Measurements from ENCODE around the gene FCHO2.

The FCHO2 gene

GRCh38 chr5:73094415-73094814 is 138.6 kb downstream of the FCHO2 start:
- Histone ChIP-seq H3K9me3 (ENCODE audit: low read length) (peaks cover 7% of the 10 kb centered on the region), H3K36me3 (ENCODE audit: insufficient read depth, low read length) (no peaks in the 10 kb centered on the region), H3K27me3 (ENCODE audit: control insufficient read depth in 1 of 2, insufficient read depth in 2 of 2, low read length in 2 of 2) (no peaks in the 10 kb centered on the region), H3K9ac (ENCODE audit: low read length) (no peak overlapping the region), H3K4me3 (ENCODE audit: low read depth in 1 of 2, low read length in 2 of 2) (no peak overlapping the region), H3K27ac (ENCODE audit: low read depth, low read length) (no peak overlapping the region), H3K4me1 (ENCODE audit: insufficient read depth, low read length) (no peaks in the 10 kb centered on the region)

- Histone ChIP-seq H3K9me3 (ENCODE audit: low read length) (peaks cover 7% of the 10 kb centered on the region), H3K4me1 (ENCODE audit: insufficient read depth, low read length) (no peaks in the 10 kb centered on the region), H3K27me3 (ENCODE audit: control insufficient read depth in 1 of 2, insufficient read depth in 2 of 2, low read length in 2 of 2) (no peaks in the 10 kb centered on the region), H3K4me3 (ENCODE audit: low read depth in 1 of 2, low read length in 2 of 2) (no peak overlapping the region), H3K9ac (ENCODE audit: low read length) (no peak overlapping the region), H3K27ac (ENCODE audit: low read depth, low read length) (no peak overlapping the region), H3K36me3 (ENCODE audit: insufficient read depth, low read length) (no peaks in the 10 kb centered on the region)
These were observed 139.9 kb downstream of the FCHO2 start for GRCh38 chr5:73095564-73096238.

GRCh38 chr5:73096239-73096575 is 140.4 kb downstream of the FCHO2 start:
- H3K4me3 ChIP-seq (ENCODE audit: low read depth in 1 of 2, low read length in 2 of 2): no peak overlapping the region
- H3K36me3 ChIP-seq (ENCODE audit: insufficient read depth, low read length): no peaks in the 10 kb centered on the region
- no peak overlapping the region for H3K27ac ChIP-seq (ENCODE audit: low read depth, low read length)
- peaks cover 7% of the 10 kb centered on the region for H3K9me3 ChIP-seq (ENCODE audit: low read length)
- H3K4me1 ChIP-seq (ENCODE audit: insufficient read depth, low read length): no peaks in the 10 kb centered on the region
- no peak overlapping the region for H3K9ac ChIP-seq (ENCODE audit: low read length)
- no peaks in the 10 kb centered on the region for H3K27me3 ChIP-seq (ENCODE audit: control insufficient read depth in 1 of 2, insufficient read depth in 2 of 2, low read length in 2 of 2)

- Histone ChIP-seq H3K9me3 (ENCODE audit: low read length) (peaks cover 7% of the 10 kb centered on the region), H3K27ac (ENCODE audit: low read depth, low read length) (no peak overlapping the region), H3K27me3 (ENCODE audit: control insufficient read depth in 1 of 2, insufficient read depth in 2 of 2, low read length in 2 of 2) (no peaks in the 10 kb centered on the region), H3K36me3 (ENCODE audit: insufficient read depth, low read length) (no peaks in the 10 kb centered on the region), H3K9ac (ENCODE audit: low read length) (no peak overlapping the region), H3K4me3 (ENCODE audit: low read depth in 1 of 2, low read length in 2 of 2) (no peak overlapping the region), H3K4me1 (ENCODE audit: insufficient read depth, low read length) (no peaks in the 10 kb centered on the region)
These were observed 141.9 kb downstream of the FCHO2 start for GRCh38 chr5:73097740-73098139.

GRCh38 chr5:73100109-73100508 is 144.3 kb downstream of the FCHO2 start:
- no peaks in the 10 kb centered on the region for H3K27me3 ChIP-seq (ENCODE audit: control insufficient read depth in 1 of 2, insufficient read depth in 2 of 2, low read length in 2 of 2)
- H3K9ac ChIP-seq (ENCODE audit: low read length): no peak overlapping the region
- peaks cover 7% of the 10 kb centered on the region for H3K9me3 ChIP-seq (ENCODE audit: low read length)
- H3K27ac ChIP-seq (ENCODE audit: low read depth, low read length): no peak overlapping the region
- H3K36me3 ChIP-seq (ENCODE audit: insufficient read depth, low read length): no peaks in the 10 kb centered on the region
- no peak overlapping the region for H3K4me3 ChIP-seq (ENCODE audit: low read depth in 1 of 2, low read length in 2 of 2)
- H3K4me1 ChIP-seq (ENCODE audit: insufficient read depth, low read length): no peaks in the 10 kb centered on the region

- no peak overlapping the region for H3K9ac ChIP-seq (ENCODE audit: low read length)
- H3K4me3 ChIP-seq (ENCODE audit: low read depth in 1 of 2, low read length in 2 of 2): no peak overlapping the region
- no peaks in the 10 kb centered on the region for H3K9me3 ChIP-seq (ENCODE audit: low read length)
- no peaks in the 10 kb centered on the region for H3K4me1 ChIP-seq (ENCODE audit: insufficient read depth, low read length)
- no peak overlapping the region for H3K27ac ChIP-seq (ENCODE audit: low read depth, low read length)
- H3K36me3 ChIP-seq (ENCODE audit: insufficient read depth, low read length): no peaks in the 10 kb centered on the region
- H3K27me3 ChIP-seq (ENCODE audit: control insufficient read depth in 1 of 2, insufficient read depth in 2 of 2, low read length in 2 of 2): no peaks in the 10 kb centered on the region
These were observed 148.0 kb downstream of the FCHO2 start for GRCh38 chr5:73103870-73104299.

- Histone ChIP-seq H3K4me3 (ENCODE audit: low read depth in 1 of 2, low read length in 2 of 2) (no peak overlapping the region), H3K27me3 (ENCODE audit: control insufficient read depth in 1 of 2, insufficient read depth in 2 of 2, low read length in 2 of 2) (no peaks in the 10 kb centered on the region), H3K9ac (ENCODE audit: low read length) (no peak overlapping the region), H3K27ac (ENCODE audit: low read depth, low read length) (no peak overlapping the region), H3K9me3 (ENCODE audit: low read length) (no peaks in the 10 kb centered on the region), H3K36me3 (ENCODE audit: insufficient read depth, low read length) (no peaks in the 10 kb centered on the region), H3K4me1 (ENCODE audit: insufficient read depth, low read length) (no peaks in the 10 kb centered on the region)
These were observed 148.5 kb downstream of the FCHO2 start for GRCh38 chr5:73104326-73104725.

GRCh38 chr5:73106335-73106734 is 150.5 kb downstream of the FCHO2 start:
- Histone ChIP-seq H3K9ac (ENCODE audit: low read length) (no peak overlapping the region), H3K9me3 (ENCODE audit: low read length) (no peaks in the 10 kb centered on the region), H3K27me3 (ENCODE audit: control insufficient read depth in 1 of 2, insufficient read depth in 2 of 2, low read length in 2 of 2) (no peaks in the 10 kb centered on the region), H3K27ac (ENCODE audit: low read depth, low read length) (no peak overlapping the region), H3K4me3 (ENCODE audit: low read depth in 1 of 2, low read length in 2 of 2) (no peak overlapping the region), H3K36me3 (ENCODE audit: insufficient read depth, low read length) (no peaks in the 10 kb centered on the region), H3K4me1 (ENCODE audit: insufficient read depth, low read length) (no peaks in the 10 kb centered on the region)

- H3K4me1 ChIP-seq (ENCODE audit: insufficient read depth, low read length): no peaks in the 10 kb centered on the region
- no peaks in the 10 kb centered on the region for H3K27me3 ChIP-seq (ENCODE audit: control insufficient read depth in 1 of 2, insufficient read depth in 2 of 2, low read length in 2 of 2)
- H3K27ac ChIP-seq (ENCODE audit: low read depth, low read length): no peak overlapping the region
- H3K4me3 ChIP-seq (ENCODE audit: low read depth in 1 of 2, low read length in 2 of 2): no peak overlapping the region
- H3K9me3 ChIP-seq (ENCODE audit: low read length): no peaks in the 10 kb centered on the region
- H3K36me3 ChIP-seq (ENCODE audit: insufficient read depth, low read length): no peaks in the 10 kb centered on the region
- H3K9ac ChIP-seq (ENCODE audit: low read length): no peak overlapping the region
These were observed 154.3 kb downstream of the FCHO2 start for GRCh38 chr5:73110190-73110589.

GRCh38 chr5:73111536-73111935 is 155.7 kb downstream of the FCHO2 start:
- no peaks in the 10 kb centered on the region for H3K36me3 ChIP-seq (ENCODE audit: insufficient read depth, low read length)
- H3K4me3 ChIP-seq (ENCODE audit: low read depth in 1 of 2, low read length in 2 of 2): no peak overlapping the region
- H3K27me3 ChIP-seq (ENCODE audit: control insufficient read depth in 1 of 2, insufficient read depth in 2 of 2, low read length in 2 of 2): no peaks in the 10 kb centered on the region
- no peaks in the 10 kb centered on the region for H3K4me1 ChIP-seq (ENCODE audit: insufficient read depth, low read length)
- no peaks in the 10 kb centered on the region for H3K9me3 ChIP-seq (ENCODE audit: low read length)
- H3K27ac ChIP-seq (ENCODE audit: low read depth, low read length): no peak overlapping the region
- no peak overlapping the region for H3K9ac ChIP-seq (ENCODE audit: low read length)

- Histone ChIP-seq H3K27me3 (ENCODE audit: control insufficient read depth in 1 of 2, insufficient read depth in 2 of 2, low read length in 2 of 2) (no peaks in the 10 kb centered on the region), H3K9me3 (ENCODE audit: low read length) (no peaks in the 10 kb centered on the region), H3K4me1 (ENCODE audit: insufficient read depth, low read length) (no peaks in the 10 kb centered on the region), H3K27ac (ENCODE audit: low read depth, low read length) (no peak overlapping the region), H3K4me3 (ENCODE audit: low read depth in 1 of 2, low read length in 2 of 2) (no peak overlapping the region), H3K36me3 (ENCODE audit: insufficient read depth, low read length) (no peaks in the 10 kb centered on the region), H3K9ac (ENCODE audit: low read length) (no peak overlapping the region)
These were observed 156.5 kb downstream of the FCHO2 start for GRCh38 chr5:73112359-73112758.

- Histone ChIP-seq H3K4me1 (ENCODE audit: insufficient read depth, low read length) (no peaks in the 10 kb centered on the region), H3K27ac (ENCODE audit: low read depth, low read length) (no peak overlapping the region), H3K27me3 (ENCODE audit: control insufficient read depth in 1 of 2, insufficient read depth in 2 of 2, low read length in 2 of 2) (no peaks in the 10 kb centered on the region)
These were observed 158.3 kb downstream of the FCHO2 start for GRCh38 chr5:73114044-73114688.

More at GRCh38 chr5:73114044-73114688, 158.3 kb downstream of the FCHO2 start:
- Histone ChIP-seq H3K4me3 (ENCODE audit: low read depth in 1 of 2, low read length in 2 of 2) (no peak overlapping the region), H3K9me3 (ENCODE audit: low read length) (no peaks in the 10 kb centered on the region), H3K9ac (ENCODE audit: low read length) (no peak overlapping the region), H3K36me3 (ENCODE audit: insufficient read depth, low read length) (no peaks in the 10 kb centered on the region)
